Adrenal gland (tissue), 5 donors: ENCODE results near the gene SRPRB.

Experiments used
- POLR2A ChIP-seq, 2 donors: fragments of 450-650 bp; IDR thresholded peaks; one replicate each; pipeline ENCODE4 v1.6.1; 2017; ENCODE audit warnings: antibody characterized with exemption in 2 of 2, mild to moderate bottlenecking in 2 of 2, moderate library complexity in 1 of 2
- TF ChIP-seq, protein P1 (sequence below), 6 experiments: fragments of 450-650 bp in 4 of 6; fragments of 200-600 bp in 2 of 6; sonication (generic) in 1 of 6; IDR thresholded peaks; 1 replicate in 5 of 6; 2 replicates in 1 of 6; pipeline versions ENCODE4 v1.5.1 to v1.8.0; 2016 to 2021; ENCODE audit warnings: antibody characterized with exemption in 6 of 6, mild to moderate bottlenecking in 2 of 6, moderate library complexity in 1 of 6
- donor health status: DM: no; HTN: no; CAD: no.

DNA sequence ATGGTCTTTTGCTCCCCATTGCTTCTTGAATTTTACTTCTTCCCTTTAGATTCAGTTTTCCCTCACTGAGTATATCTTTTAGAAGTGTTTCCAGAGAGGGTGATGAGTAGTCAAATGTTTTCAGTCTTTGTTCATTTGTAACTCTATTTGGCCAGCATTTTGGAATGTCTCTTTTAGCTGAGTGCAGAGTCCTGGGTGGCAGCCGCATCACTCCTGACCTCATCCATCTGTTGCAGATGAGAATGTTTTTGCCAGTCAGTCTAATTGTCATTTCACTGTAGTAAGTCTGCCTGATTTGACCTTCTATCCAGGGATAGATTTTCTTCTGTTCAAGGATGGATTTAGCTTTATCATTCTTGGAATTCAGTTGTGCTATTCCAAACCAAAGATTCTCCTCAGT, 7.3 kb downstream of the SRPRB start:
- TF ChIP-seq, protein P1, sequence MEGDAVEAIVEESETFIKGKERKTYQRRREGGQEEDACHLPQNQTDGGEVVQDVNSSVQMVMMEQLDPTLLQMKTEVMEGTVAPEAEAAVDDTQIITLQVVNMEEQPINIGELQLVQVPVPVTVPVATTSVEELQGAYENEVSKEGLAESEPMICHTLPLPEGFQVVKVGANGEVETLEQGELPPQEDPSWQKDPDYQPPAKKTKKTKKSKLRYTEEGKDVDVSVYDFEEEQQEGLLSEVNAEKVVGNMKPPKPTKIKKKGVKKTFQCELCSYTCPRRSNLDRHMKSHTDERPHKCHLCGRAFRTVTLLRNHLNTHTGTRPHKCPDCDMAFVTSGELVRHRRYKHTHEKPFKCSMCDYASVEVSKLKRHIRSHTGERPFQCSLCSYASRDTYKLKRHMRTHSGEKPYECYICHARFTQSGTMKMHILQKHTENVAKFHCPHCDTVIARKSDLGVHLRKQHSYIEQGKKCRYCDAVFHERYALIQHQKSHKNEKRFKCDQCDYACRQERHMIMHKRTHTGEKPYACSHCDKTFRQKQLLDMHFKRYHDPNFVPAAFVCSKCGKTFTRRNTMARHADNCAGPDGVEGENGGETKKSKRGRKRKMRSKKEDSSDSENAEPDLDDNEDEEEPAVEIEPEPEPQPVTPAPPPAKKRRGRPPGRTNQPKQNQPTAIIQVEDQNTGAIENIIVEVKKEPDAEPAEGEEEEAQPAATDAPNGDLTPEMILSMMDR (IDR thresholded peaks at IDR 0.05) = no peak
- no peak for TF ChIP-seq POLR2A (IDR thresholded peaks at IDR 0.05)
